GM23338 (cell line): Measurements from ENCODE around the gene CHST15. TPM values are rescaled to one million over a fixed set of nuclear protein-coding genes. Genes with fewer than 3 reads are reported as not detected.

ENCODE experiments used
- ATAC-seq: fragments of 200-7000 bp; cut with Tn5 transposase; 3 replicates; pipeline ENCODE4 v1.9.1; 2020
- DNase-seq: peaks from one replicate; pipeline ENCODE4 v3.0.0-alpha.2; 2015; ENCODE audit warnings: low spot score
- H2AFZ ChIP-seq: fragments of 200-600 bp; sonication (generic); 2 replicates; pipeline ENCODE4 v1.8.0; 2016; ENCODE audit warnings: antibody characterized with exemption, mild to moderate bottlenecking, moderate library complexity
- H3F3A ChIP-seq: fragments of 200-600 bp; sonication (generic); replicated peaks from 2 replicates; pipeline ENCODE4 v1.8.0; 2017; ENCODE audit warnings: antibody characterized with exemption, mixed run types, low read depth
- H3K27ac ChIP-seq: fragments of 200-600 bp; sonication (generic); 2 replicates; pipeline ENCODE4 v1.6.1; 2016; ENCODE audit warnings: low read depth
- H3K27me3 ChIP-seq: fragments of 200-600 bp; sonication (generic); 2 replicates; pipeline ENCODE4 v1.8.0; 2016; ENCODE audit warnings: mild to moderate bottlenecking, mixed run types, moderate library complexity; ENCODE audit not compliant: insufficient read depth
- H3K36me3 ChIP-seq: fragments of 200-600 bp; sonication (generic); 2 replicates; pipeline ENCODE4 v1.8.0; 2016; ENCODE audit warnings: mild to moderate bottlenecking; ENCODE audit not compliant: insufficient read depth
- H3K4me1 ChIP-seq: fragments of 200-600 bp; sonication (generic); 2 replicates; pipeline ENCODE4 v1.8.0; 2016; ENCODE audit warnings: mild to moderate bottlenecking, moderate library complexity; ENCODE audit not compliant: insufficient read depth
- H3K4me2 ChIP-seq: fragments of 200-600 bp; sonication (generic); 2 replicates; pipeline ENCODE4 v1.7.1; 2017; ENCODE audit warnings: mixed run types
- H3K4me3 ChIP-seq: fragments of 200-600 bp; sonication (generic); 2 replicates; pipeline ENCODE4 v1.6.1; 2016; ENCODE audit warnings: mixed run types
- H3K79me2 ChIP-seq: fragments of 200-600 bp; sonication (generic); replicated peaks from 2 replicates; pipeline ENCODE4 v1.8.0; 2017; ENCODE audit warnings: mild to moderate bottlenecking; ENCODE audit not compliant: insufficient read depth
- H3K9me2 ChIP-seq: fragments of 200-600 bp; sonication (generic); 2 replicates; pipeline ENCODE4 v1.8.0; 2017; ENCODE audit not compliant: insufficient read depth
- H4K20me1 ChIP-seq: fragments of 200-600 bp; sonication (generic); replicated peaks from 2 replicates; pipeline ENCODE4 v1.8.0; 2017; ENCODE audit warnings: mild to moderate bottlenecking; ENCODE audit not compliant: insufficient read depth
- H3K27ac Mint-ChIP-seq: 2 replicates; pipeline ENCODE4 v1.8.0; 2020; ENCODE audit warnings: inconsistent platforms, mild to moderate bottlenecking, moderate library complexity, mixed read lengths
- H3K27me3 Mint-ChIP-seq: 3 replicates; pipeline ENCODE4 v1.8.0; 2022; ENCODE audit warnings: low read depth, mild to moderate bottlenecking, moderate library complexity, mixed read lengths, inconsistent platforms; ENCODE audit not compliant: insufficient read depth, poor library complexity
- H3K36me3 Mint-ChIP-seq: 3 replicates; pipeline ENCODE4 v1.8.0; 2021; ENCODE audit warnings: low read depth, mild to moderate bottlenecking, inconsistent platforms, moderate library complexity, mixed read lengths
- H3K4me1 Mint-ChIP-seq: 3 replicates; pipeline ENCODE4 v1.8.0; 2020; ENCODE audit warnings: mild to moderate bottlenecking, inconsistent platforms, mixed read lengths
- H3K4me3 Mint-ChIP-seq: 3 replicates; pipeline ENCODE4 v1.8.0; 2021; ENCODE audit warnings: moderate library complexity, mild to moderate bottlenecking, inconsistent platforms, mixed read lengths
- H3K9me3 Mint-ChIP-seq: 3 replicates; pipeline ENCODE4 v1.8.0; 2020; ENCODE audit warnings: moderate library complexity, mild to moderate bottlenecking, inconsistent platforms, mixed read lengths
- EZH2 ChIP-seq: fragments of 200-600 bp; sonication (generic); IDR thresholded peaks from one replicate; pipeline ENCODE4 v1.8.0; 2017; ENCODE audit warnings: antibody characterized with exemption, mild to moderate bottlenecking, low read depth; ENCODE audit not compliant: unreplicated experiment
- EZH2phosphoT487 ChIP-seq: fragments of 200-600 bp; sonication (generic); IDR thresholded peaks from one replicate; pipeline ENCODE4 v1.8.1; 2018; ENCODE audit warnings: antibody characterized with exemption; ENCODE audit not compliant: unreplicated experiment
- NANOG ChIP-seq: IDR thresholded peaks from 2 replicates; pipeline ENCODE4 v1.6.1; 2016; ENCODE audit warnings: antibody characterized with exemption, borderline replicate concordance
- POLR2AphosphoS5 ChIP-seq: IDR thresholded peaks from 2 replicates; pipeline ENCODE4 v1.6.1; 2016; ENCODE audit warnings: antibody characterized with exemption, low read depth
- STAT1 ChIP-seq: IDR thresholded peaks from one replicate; pipeline ENCODE4 v1.6.1; 2016; ENCODE audit warnings: antibody characterized with exemption; ENCODE audit not compliant: unreplicated experiment
- ZNF114 ChIP-seq: fragments of 250-450 bp; sonication (Bioruptor Pico); IDR thresholded peaks from 2 replicates; pipeline ENCODE4 v1.5.0; 2020; ENCODE audit warnings: mild to moderate bottlenecking, moderate library complexity
- ZNF331 ChIP-seq: fragments of 250-450 bp; sonication (Bioruptor Pico); IDR thresholded peaks from 2 replicates; pipeline ENCODE4 v1.5.0; 2020; ENCODE audit warnings: low read depth, mild to moderate bottlenecking, moderate library complexity
- polyA plus RNA-seq: library from polyadenylated mRNA; unstranded; fragments of >200 nt; fragmentation: Nextera tagmentation; extraction: Ambion mirVana; gene quantifications from 2 replicates; pipeline ENCODE4 v1.2.1, GENCODE V29; 2016
- total RNA-seq: library from RNA; depleted of rRNA; stranded (reverse); fragments of >200 nt; shearing (Covaris generic); gene quantifications from 2 replicates; pipeline ENCODE4 v1.2.3, GENCODE V29; 2014
- TF ChIP-seq, protein P1 (sequence below): IDR thresholded peaks from one replicate; pipeline ENCODE4 v1.6.1; 2018; ENCODE audit warnings: antibody characterized with exemption; ENCODE audit not compliant: unreplicated experiment
- TF ChIP-seq, protein P2 (sequence below), 2 experiments: fragments of 200-600 bp in 1 of 2; sonication (generic) in 1 of 2; conservative IDR thresholded peaks; 2 replicates each; pipeline versions ENCODE4 v1.5.1 to v1.6.1; 2016 to 2017; ENCODE audit warnings: antibody characterized with exemption in 2 of 2, low read depth in 2 of 2, mild to moderate bottlenecking in 2 of 2, moderate library complexity in 1 of 2

Gene CHST15
- total and polyA plus RNA-seq, 2 experiments from 2014 or later, result 2.6 to 11.2 TPM

DNA sequence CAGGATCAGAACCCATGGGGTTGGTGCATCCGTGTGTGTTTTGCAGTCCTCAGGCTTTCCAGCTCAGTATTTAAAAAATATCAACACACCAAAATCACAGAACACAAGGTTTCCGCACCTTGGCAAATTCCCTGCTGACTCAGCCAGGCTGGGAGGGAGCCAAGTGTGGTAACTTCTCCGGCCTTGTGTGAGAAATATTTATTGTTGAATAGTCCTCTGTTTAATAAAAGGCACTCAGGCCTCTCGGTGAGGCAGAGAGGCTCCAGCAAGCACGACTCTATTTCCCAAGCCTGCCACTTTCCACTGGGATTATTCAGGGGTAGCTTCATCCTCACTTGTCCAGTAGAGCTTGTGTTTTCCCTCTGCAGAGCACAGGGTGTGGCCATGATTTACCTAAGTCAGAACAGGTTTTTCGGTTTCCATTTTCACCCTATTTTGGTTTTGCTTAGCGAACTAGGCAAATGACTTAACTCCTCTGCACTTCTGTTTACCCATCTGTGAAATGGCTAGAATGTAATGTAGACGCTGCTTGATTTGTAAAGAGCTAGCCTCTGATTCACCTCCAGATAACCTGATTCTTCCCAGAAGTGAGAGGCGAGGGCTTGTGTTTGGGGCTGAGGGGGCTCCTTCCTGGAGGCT lies 13.0 kb upstream of the CHST15 start (continued):
- TF ChIP-seq, protein P1, sequence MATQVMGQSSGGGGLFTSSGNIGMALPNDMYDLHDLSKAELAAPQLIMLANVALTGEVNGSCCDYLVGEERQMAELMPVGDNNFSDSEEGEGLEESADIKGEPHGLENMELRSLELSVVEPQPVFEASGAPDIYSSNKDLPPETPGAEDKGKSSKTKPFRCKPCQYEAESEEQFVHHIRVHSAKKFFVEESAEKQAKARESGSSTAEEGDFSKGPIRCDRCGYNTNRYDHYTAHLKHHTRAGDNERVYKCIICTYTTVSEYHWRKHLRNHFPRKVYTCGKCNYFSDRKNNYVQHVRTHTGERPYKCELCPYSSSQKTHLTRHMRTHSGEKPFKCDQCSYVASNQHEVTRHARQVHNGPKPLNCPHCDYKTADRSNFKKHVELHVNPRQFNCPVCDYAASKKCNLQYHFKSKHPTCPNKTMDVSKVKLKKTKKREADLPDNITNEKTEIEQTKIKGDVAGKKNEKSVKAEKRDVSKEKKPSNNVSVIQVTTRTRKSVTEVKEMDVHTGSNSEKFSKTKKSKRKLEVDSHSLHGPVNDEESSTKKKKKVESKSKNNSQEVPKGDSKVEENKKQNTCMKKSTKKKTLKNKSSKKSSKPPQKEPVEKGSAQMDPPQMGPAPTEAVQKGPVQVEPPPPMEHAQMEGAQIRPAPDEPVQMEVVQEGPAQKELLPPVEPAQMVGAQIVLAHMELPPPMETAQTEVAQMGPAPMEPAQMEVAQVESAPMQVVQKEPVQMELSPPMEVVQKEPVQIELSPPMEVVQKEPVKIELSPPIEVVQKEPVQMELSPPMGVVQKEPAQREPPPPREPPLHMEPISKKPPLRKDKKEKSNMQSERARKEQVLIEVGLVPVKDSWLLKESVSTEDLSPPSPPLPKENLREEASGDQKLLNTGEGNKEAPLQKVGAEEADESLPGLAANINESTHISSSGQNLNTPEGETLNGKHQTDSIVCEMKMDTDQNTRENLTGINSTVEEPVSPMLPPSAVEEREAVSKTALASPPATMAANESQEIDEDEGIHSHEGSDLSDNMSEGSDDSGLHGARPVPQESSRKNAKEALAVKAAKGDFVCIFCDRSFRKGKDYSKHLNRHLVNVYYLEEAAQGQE, result no peak
- TF ChIP-seq ZNF331 (CRISPR knock-in tag), result no peak
- TF ChIP-seq EZH2, result no peak
- no peak for TF ChIP-seq POLR2AphosphoS5

DNA sequence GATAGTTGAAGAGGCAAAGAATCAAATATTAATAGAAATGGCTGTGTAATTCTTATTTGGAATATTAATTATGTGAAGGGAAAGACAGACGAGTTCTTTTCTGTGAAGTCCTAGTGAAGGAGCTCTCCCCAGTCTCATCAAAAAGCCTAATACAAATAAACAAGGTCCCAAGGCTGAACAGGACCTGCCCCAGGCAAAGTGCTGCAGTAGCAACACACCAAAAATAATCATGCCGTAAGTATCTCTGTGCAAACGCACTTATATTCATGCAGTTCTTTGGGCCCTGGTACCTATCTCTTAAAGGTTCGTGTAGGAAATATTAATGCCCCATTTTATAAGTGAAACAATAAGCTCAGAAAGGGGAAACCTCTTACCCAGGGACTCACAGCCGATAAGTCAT lies 12.2 kb upstream of the CHST15 start:
- no peaks in the 10 kb centered on the region for H3K4me1 ChIP-seq
- Mint-ChIP-seq H3K4me3 (no peak overlapping the region), H3K36me3 (no peaks in the 10 kb centered on the region), H3K27ac (no peak overlapping the region; the same call in 1 of the 2 replicates), H3K9me3 (no peaks in the 10 kb centered on the region; the same call in 2 of the 3 replicates), H3K4me1 (peaks cover 8% of the 10 kb centered on the region), H3K27me3 (peaks cover 4% of the 10 kb centered on the region)
- no peaks in the 10 kb centered on the region for H3K27me3 ChIP-seq
- no peak overlapping the region for H3K4me3 ChIP-seq
- H3K79me2 ChIP-seq, result no peaks in the 10 kb centered on the region
- H3F3A ChIP-seq, result no peaks in the 10 kb centered on the region
- H3K27ac ChIP-seq, result no peak overlapping the region
- H2AFZ ChIP-seq, result no peak overlapping the region
- no peaks in the 10 kb centered on the region for H4K20me1 ChIP-seq
- TF ChIP-seq ZNF114 (no peak), EZH2phosphoT487 (no peak), POLR2AphosphoS5 (no peak), STAT1 (no peak), NANOG (no peak)
- TF ChIP-seq, protein P2, sequence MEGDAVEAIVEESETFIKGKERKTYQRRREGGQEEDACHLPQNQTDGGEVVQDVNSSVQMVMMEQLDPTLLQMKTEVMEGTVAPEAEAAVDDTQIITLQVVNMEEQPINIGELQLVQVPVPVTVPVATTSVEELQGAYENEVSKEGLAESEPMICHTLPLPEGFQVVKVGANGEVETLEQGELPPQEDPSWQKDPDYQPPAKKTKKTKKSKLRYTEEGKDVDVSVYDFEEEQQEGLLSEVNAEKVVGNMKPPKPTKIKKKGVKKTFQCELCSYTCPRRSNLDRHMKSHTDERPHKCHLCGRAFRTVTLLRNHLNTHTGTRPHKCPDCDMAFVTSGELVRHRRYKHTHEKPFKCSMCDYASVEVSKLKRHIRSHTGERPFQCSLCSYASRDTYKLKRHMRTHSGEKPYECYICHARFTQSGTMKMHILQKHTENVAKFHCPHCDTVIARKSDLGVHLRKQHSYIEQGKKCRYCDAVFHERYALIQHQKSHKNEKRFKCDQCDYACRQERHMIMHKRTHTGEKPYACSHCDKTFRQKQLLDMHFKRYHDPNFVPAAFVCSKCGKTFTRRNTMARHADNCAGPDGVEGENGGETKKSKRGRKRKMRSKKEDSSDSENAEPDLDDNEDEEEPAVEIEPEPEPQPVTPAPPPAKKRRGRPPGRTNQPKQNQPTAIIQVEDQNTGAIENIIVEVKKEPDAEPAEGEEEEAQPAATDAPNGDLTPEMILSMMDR (conservative IDR thresholded peaks at IDR 0.05; ENCODE audit: low read depth in 2 of 2), result no peak
- H3K9me2 ChIP-seq, result 0 out of 2 replicates have a peak, but pooled peaks cover 8% of the 10 kb centered on the region
- H3K4me2 ChIP-seq, result no peak overlapping the region
- DNase-seq, result no peak
- ATAC-seq, result no peak
- H3K36me3 ChIP-seq, result no peaks in the 10 kb centered on the region
